ENCODE data around the gene CLIP3. TPM values are rescaled to one million over a fixed set of nuclear protein-coding genes. Genes with fewer than 3 reads are reported as not detected.
"Not testable (repeated sequence)": the region's sequence is repeated elsewhere in the genome, so short reads cannot be mapped to it uniquely, and the experiment has no call there.

Gene CLIP3
- total RNA-seq, 1 donor from 2014 or later: 24.9 TPM

DNA sequence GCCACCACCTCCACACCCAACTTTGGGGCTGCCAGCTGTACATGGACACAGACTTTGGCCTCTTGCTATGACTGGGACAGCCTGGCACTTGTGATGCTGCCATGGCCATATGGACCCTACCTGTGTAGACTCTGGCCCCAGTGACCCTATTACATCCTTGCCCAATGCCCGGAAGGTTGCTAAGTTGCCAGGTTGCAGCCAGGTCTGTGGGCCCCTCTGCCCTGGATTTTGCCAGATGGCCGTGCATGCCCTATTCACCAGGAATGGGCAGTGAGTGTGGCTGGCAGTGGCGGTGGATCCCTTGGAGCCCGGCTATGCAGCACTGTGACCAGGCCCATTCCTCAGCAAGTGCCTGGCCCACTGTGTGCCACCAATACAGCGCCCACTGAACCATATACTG lies 46.6 kb downstream of the CLIP3 start:
- FAIRE-seq: no peak

DNA sequence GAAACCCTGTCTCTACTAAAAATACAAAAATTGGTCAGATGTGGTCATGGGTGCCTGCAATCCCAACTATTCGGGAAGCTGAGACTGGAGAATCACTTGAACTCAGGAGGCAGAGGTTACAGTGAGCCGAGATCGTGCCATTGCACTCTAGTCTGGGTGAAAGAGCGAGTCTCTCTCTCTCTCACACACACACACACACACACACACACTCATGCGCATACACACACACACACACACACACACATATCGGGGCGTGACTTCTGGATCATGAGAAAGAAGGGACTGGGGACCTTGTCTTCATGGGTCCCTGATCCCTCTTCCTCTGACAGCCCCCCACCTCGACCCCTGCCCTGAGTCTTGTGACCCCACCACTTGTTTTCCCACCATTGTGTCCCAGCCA lies 49.5 kb downstream of the CLIP3 start:
- DNase-seq (ENCODE audit: low spot score in 2 of 2): no peak
- FAIRE-seq: no peak

More for the DNA sequence above, 46.6 kb downstream of the CLIP3 start:
- no peak for DNase-seq (ENCODE audit: low spot score in 2 of 2)

- not testable (repeated sequence) for FAIRE-seq; DNase-seq (ENCODE audit: low spot score in 2 of 2)
Measured at GRCh38 chr19:35980997-35981396, 51.7 kb downstream of the CLIP3 start.

DNA sequence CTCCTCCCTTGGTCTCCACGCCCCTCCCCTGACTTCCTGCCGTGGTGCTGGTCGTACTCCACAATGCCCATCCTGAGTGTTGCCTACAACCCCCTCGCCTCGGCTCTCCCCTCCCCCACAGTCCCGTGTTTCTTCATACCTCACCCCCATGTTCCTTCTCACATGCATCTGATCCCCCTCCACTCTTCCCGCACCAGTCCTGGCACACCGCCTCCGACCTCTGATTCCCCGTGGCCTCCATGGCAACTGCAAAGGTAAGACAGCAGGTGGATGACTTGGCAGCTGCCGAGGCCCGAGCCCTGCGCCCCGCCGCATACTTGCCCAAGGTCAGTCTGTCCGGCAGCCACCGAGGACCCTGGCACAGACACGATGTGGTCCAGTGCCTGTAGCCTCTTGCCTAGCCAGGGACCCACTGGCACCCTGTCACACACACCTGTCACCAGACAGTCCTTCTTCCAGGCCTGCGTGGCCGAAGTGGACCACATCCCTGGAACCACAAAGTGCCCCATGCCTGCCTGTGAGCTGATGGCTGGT lies 53.8 kb downstream of the CLIP3 start:
- DNase-seq (ENCODE audit: low spot score in 2 of 2) (no peak), FAIRE-seq (no peak)

DNA sequence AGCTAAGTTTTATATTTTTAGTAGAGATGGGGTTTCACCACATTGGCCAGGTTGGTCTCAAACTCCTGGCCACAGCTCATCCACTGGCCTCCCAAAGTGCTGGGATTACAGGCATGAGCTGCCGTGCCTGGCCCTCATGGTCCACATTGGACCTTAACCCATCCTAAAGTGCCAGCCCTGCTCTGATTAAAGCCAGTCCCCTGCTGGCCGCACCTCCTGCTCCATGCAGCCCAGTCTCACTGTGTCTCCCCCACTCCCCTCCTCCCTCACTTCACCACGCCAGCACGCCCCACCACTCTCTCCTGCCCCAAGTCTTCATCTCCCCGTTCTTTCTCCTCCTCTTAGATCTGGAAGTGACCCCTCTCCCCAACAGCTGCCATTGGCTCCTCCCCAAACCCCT lies 54.4 kb downstream of the CLIP3 start:
- DNase-seq (ENCODE audit: low spot score in 2 of 2): no peak

GRCh38 chr19:35977446-35978222 lies 55.0 kb downstream of the CLIP3 start:
- no peak for FAIRE-seq
- DNase-seq (ENCODE audit: low spot score in 2 of 2): no peak

More for the DNA sequence above, 54.4 kb downstream of the CLIP3 start:
- no peak for FAIRE-seq

GRCh38 chr19:35975608-35976214 lies 57.0 kb downstream of the CLIP3 start:
- no peak for FAIRE-seq
- no peak for DNase-seq (ENCODE audit: low spot score in 2 of 2)

GRCh38 chr19:35973487-35973886 lies 59.2 kb downstream of the CLIP3 start:
- no peak for DNase-seq (ENCODE audit: low spot score in 2 of 2)
- FAIRE-seq: no peak

DNA sequence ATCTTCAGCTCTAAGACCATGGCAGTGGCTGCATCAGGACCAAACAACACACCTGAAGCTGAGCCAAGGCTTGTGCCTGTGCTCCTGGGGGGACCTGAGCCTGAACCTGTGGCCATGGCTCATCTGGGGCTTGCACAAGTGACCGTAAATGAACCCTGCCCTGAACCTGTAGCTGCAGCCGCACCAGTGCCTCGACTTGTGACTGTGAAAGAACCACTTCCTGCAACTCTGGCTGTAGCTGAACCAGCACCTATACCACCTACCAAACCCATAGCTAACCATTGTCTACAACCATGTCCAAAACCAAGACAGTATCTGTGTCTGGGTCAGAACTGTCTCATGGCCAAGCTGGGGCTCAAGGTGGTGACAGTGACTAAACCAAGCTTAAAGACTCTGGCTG lies 65.9 kb downstream of the CLIP3 start:
- FAIRE-seq (no peak), DNase-seq (ENCODE audit: low spot score in 2 of 2) (no peak)

Other genes with a start within 250 kb of the CLIP3 start
- gene PRODH2, start 220.0 kb downstream of the CLIP3 start, total RNA-seq: not detected
- 1.2 TPM for gene NPHS1, start 180.4 kb downstream of the CLIP3 start, total RNA-seq
- gene KIRREL2, start 176.0 kb downstream of the CLIP3 start, total RNA-seq: 0.41 TPM
- 214 TPM for gene APLP1, start 164.3 kb downstream of the CLIP3 start, total RNA-seq
- 2.4 TPM for gene NFKBID, start 132.3 kb downstream of the CLIP3 start, total RNA-seq
- 0.41 TPM for gene HCST, start 130.3 kb downstream of the CLIP3 start, total RNA-seq
- gene TYROBP, start 124.6 kb downstream of the CLIP3 start, total RNA-seq: 2.9 TPM
- gene LRFN3, start 96.5 kb downstream of the CLIP3 start, total RNA-seq: 7.7 TPM
- 13.9 TPM for gene SDHAF1, start 37.7 kb downstream of the CLIP3 start, total RNA-seq
- not detected for gene SYNE4, start 24.1 kb downstream of the CLIP3 start, total RNA-seq
- 9.0 TPM for gene ALKBH6, start 18.7 kb downstream of the CLIP3 start, total RNA-seq
- 2.9 TPM for gene THAP8, start 21.4 kb upstream of the CLIP3 start, total RNA-seq
- gene WDR62, start 22.0 kb upstream of the CLIP3 start, total RNA-seq: 0.82 TPM
- not detected for gene OVOL3, start 78.3 kb upstream of the CLIP3 start, total RNA-seq
- 71.3 TPM for gene POLR2I, start 82.0 kb upstream of the CLIP3 start, total RNA-seq
- 496 TPM for gene TBCB, start 82.6 kb upstream of the CLIP3 start, total RNA-seq
- gene CAPNS1, start 107.2 kb upstream of the CLIP3 start, total RNA-seq: 98.6 TPM
- gene COX7A1, start 119.6 kb upstream of the CLIP3 start, total RNA-seq: 1.6 TPM
- gene ZNF565, start 181.8 kb upstream of the CLIP3 start, total RNA-seq: 19.6 TPM
- gene ZNF146, start 182.2 kb upstream of the CLIP3 start, total RNA-seq: 86.0 TPM

Measured in frontal cortex (tissue), 4 donors.